H1 (cell line): Measurements from ENCODE around the gene BTBD16. TPM values are rescaled to one million over a fixed set of nuclear protein-coding genes. Genes with fewer than 3 reads are reported as not detected.

Experiments used
- BCL11A ChIP-seq, 2 experiments: IDR thresholded peaks; one replicate each; pipeline ENCODE4 v1.6.1; 2011; ENCODE audit warnings: low read depth in 2 of 2, low read length in 2 of 2, mild to moderate bottlenecking in 2 of 2
- CHD2 ChIP-seq: IDR thresholded peaks from 2 replicates; pipeline ENCODE4 v1.6.1; 2012; ENCODE audit warnings: low read length, improper control_type of control experiment
- EZH2 ChIP-seq: fragments of 200-600 bp; sonication (generic); IDR thresholded peaks from 2 replicates; pipeline ENCODE4 v1.7.1; 2012; ENCODE audit warnings: low read depth, mild to moderate bottlenecking, moderate library complexity, low read length, inconsistent platforms; ENCODE audit not compliant: severe bottlenecking
- KDM4A ChIP-seq: IDR thresholded peaks from one replicate; pipeline ENCODE4 v1.7.1; 2012; ENCODE audit warnings: low read depth, mild to moderate bottlenecking, moderate library complexity, low read length, inconsistent platforms; ENCODE audit not compliant: severe bottlenecking
- MAFK ChIP-seq: IDR thresholded peaks from 2 replicates; pipeline ENCODE4 v1.6.1; 2012; ENCODE audit warnings: low read depth, mild to moderate bottlenecking, improper control_type of control experiment, low read length
- NANOG ChIP-seq: IDR thresholded peaks from 2 replicates; pipeline ENCODE4 v1.6.1; 2011; ENCODE audit warnings: low read length, low read depth, mild to moderate bottlenecking, inconsistent platforms; ENCODE audit not compliant: insufficient read depth, poor library complexity, severe bottlenecking
- SP2 ChIP-seq: IDR thresholded peaks from 2 replicates; pipeline ENCODE4 v1.6.1; 2012; ENCODE audit warnings: mild to moderate bottlenecking, low read length, inconsistent platforms
- USF2 ChIP-seq: IDR thresholded peaks from 2 replicates; pipeline ENCODE4 v1.6.1; 2011; ENCODE audit warnings: low read length, improper control_type of control experiment
- ZNF274 ChIP-seq: IDR thresholded peaks from 2 replicates; pipeline ENCODE4 v1.7.0; 2012; ENCODE audit warnings: low read length, borderline replicate concordance; ENCODE audit errors: extremely low read depth
- polyA plus RNA-seq, 7 experiments: library from polyadenylated mRNA; depleted of rRNA in 3 of 7; stranded (reverse) in 5 of 7; unstranded in 2 of 7; fragments of >200 nt in 5 of 7; fragments of 200-250 nt in 2 of 7; gene quantifications; 1 replicate in 5 of 7; 2 replicates in 1 of 7; 4 replicates in 1 of 7; pipeline versions ENCODE4 v1.2.1 to v1.2.3, GENCODE V29; 2011 to 2013; ENCODE audit warnings: missing spikeins in 2 of 7, mixed read lengths in 2 of 7
- total RNA-seq: library from RNA; stranded (reverse); fragmentation: NEBNext Ultra II Directional; extraction: Animal tissue kit (Norgen Biotek cat#: 25700); gene quantifications from 2 replicates; pipeline ENCODE4 v1.2.1, GENCODE V29; 2021
- TF ChIP-seq, protein P1 (sequence below): fragments of 300-600 bp; sonication (generic); IDR thresholded peaks from 2 replicates; pipeline ENCODE4 v1.7.1; 2012; ENCODE audit warnings: low read length, moderate library complexity, mild to moderate bottlenecking, inconsistent platforms; ENCODE audit not compliant: insufficient replicate concordance

The BTBD16 gene
- total and polyA plus RNA-seq, 2 of the 8 experiments (the other 6 are each of a cell fraction or from before 2014, with no cell fraction given): 0.05 TPM; not detected in 1

DNA sequence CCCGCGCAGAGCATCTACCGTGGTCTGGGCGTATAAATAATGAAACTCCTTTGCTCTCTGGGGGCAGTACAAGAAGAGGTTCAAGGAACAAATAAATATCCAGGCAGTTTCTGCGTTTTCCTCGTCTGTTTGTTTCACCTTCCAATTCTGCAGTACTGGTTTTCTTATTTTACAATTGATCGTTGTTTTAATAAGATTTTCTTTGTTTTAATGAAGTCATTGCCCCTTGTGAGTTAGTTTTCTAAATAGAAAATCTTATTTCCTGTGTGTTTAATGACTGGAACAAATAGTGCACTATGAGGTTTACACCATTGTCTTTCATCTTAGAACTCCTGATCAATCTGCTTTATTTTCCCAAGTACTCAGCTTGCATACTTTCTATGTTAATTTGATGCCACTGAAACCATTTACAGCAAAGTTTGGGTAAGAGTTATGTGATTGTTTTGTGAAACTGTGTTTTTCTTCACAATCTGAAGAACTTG is 104.6 kb downstream of the BTBD16 start (continued):
- TF ChIP-seq, protein P1, sequence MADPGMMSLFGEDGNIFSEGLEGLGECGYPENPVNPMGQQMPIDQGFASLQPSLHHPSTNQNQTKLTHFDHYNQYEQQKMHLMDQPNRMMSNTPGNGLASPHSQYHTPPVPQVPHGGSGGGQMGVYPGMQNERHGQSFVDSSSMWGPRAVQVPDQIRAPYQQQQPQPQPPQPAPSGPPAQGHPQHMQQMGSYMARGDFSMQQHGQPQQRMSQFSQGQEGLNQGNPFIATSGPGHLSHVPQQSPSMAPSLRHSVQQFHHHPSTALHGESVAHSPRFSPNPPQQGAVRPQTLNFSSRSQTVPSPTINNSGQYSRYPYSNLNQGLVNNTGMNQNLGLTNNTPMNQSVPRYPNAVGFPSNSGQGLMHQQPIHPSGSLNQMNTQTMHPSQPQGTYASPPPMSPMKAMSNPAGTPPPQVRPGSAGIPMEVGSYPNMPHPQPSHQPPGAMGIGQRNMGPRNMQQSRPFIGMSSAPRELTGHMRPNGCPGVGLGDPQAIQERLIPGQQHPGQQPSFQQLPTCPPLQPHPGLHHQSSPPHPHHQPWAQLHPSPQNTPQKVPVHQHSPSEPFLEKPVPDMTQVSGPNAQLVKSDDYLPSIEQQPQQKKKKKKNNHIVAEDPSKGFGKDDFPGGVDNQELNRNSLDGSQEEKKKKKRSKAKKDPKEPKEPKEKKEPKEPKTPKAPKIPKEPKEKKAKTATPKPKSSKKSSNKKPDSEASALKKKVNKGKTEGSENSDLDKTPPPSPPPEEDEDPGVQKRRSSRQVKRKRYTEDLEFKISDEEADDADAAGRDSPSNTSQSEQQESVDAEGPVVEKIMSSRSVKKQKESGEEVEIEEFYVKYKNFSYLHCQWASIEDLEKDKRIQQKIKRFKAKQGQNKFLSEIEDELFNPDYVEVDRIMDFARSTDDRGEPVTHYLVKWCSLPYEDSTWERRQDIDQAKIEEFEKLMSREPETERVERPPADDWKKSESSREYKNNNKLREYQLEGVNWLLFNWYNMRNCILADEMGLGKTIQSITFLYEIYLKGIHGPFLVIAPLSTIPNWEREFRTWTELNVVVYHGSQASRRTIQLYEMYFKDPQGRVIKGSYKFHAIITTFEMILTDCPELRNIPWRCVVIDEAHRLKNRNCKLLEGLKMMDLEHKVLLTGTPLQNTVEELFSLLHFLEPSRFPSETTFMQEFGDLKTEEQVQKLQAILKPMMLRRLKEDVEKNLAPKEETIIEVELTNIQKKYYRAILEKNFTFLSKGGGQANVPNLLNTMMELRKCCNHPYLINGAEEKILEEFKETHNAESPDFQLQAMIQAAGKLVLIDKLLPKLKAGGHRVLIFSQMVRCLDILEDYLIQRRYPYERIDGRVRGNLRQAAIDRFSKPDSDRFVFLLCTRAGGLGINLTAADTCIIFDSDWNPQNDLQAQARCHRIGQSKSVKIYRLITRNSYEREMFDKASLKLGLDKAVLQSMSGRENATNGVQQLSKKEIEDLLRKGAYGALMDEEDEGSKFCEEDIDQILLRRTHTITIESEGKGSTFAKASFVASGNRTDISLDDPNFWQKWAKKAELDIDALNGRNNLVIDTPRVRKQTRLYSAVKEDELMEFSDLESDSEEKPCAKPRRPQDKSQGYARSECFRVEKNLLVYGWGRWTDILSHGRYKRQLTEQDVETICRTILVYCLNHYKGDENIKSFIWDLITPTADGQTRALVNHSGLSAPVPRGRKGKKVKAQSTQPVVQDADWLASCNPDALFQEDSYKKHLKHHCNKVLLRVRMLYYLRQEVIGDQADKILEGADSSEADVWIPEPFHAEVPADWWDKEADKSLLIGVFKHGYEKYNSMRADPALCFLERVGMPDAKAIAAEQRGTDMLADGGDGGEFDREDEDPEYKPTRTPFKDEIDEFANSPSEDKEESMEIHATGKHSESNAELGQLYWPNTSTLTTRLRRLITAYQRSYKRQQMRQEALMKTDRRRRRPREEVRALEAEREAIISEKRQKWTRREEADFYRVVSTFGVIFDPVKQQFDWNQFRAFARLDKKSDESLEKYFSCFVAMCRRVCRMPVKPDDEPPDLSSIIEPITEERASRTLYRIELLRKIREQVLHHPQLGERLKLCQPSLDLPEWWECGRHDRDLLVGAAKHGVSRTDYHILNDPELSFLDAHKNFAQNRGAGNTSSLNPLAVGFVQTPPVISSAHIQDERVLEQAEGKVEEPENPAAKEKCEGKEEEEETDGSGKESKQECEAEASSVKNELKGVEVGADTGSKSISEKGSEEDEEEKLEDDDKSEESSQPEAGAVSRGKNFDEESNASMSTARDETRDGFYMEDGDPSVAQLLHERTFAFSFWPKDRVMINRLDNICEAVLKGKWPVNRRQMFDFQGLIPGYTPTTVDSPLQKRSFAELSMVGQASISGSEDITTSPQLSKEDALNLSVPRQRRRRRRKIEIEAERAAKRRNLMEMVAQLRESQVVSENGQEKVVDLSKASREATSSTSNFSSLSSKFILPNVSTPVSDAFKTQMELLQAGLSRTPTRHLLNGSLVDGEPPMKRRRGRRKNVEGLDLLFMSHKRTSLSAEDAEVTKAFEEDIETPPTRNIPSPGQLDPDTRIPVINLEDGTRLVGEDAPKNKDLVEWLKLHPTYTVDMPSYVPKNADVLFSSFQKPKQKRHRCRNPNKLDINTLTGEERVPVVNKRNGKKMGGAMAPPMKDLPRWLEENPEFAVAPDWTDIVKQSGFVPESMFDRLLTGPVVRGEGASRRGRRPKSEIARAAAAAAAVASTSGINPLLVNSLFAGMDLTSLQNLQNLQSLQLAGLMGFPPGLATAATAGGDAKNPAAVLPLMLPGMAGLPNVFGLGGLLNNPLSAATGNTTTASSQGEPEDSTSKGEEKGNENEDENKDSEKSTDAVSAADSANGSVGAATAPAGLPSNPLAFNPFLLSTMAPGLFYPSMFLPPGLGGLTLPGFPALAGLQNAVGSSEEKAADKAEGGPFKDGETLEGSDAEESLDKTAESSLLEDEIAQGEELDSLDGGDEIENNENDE: no peak
- no peak for TF ChIP-seq EZH2
- no peak for TF ChIP-seq BCL11A (IDR thresholded peaks at IDR 0.05; ENCODE audit: low read depth in 2 of 2, low read length in 2 of 2)
- no peak for TF ChIP-seq NANOG
- no peak for TF ChIP-seq SP2
- TF ChIP-seq CHD2: no peak
- no peak for TF ChIP-seq ZNF274
- TF ChIP-seq MAFK: no peak
- TF ChIP-seq USF2: no peak
- no peak for TF ChIP-seq KDM4A
